ENCODE results near the gene RAP2B.

DNA sequence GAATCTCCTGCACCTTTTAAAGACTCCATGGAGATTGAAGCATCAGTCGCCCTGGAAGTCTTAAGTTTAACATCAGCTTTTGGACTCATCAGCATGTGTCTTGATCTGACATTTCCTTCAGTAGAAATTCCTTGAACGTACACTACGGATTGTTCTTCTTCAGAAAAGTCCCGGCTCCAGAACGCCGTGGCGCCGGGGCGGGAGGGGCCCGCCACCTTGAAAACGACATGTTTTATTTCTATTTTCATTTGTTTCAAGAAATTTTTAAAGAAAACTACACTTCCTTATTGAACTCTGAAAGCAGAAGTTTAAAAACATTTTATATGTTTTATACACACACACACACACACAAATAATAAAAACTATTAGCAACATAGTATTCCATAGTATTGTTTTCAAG, 32.6 kb upstream of the RAP2B start:
- no peak for TF ChIP-seq POLR2A (IDR thresholded peaks at IDR 0.05)
- TF ChIP-seq, protein P1, sequence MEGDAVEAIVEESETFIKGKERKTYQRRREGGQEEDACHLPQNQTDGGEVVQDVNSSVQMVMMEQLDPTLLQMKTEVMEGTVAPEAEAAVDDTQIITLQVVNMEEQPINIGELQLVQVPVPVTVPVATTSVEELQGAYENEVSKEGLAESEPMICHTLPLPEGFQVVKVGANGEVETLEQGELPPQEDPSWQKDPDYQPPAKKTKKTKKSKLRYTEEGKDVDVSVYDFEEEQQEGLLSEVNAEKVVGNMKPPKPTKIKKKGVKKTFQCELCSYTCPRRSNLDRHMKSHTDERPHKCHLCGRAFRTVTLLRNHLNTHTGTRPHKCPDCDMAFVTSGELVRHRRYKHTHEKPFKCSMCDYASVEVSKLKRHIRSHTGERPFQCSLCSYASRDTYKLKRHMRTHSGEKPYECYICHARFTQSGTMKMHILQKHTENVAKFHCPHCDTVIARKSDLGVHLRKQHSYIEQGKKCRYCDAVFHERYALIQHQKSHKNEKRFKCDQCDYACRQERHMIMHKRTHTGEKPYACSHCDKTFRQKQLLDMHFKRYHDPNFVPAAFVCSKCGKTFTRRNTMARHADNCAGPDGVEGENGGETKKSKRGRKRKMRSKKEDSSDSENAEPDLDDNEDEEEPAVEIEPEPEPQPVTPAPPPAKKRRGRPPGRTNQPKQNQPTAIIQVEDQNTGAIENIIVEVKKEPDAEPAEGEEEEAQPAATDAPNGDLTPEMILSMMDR (IDR thresholded peaks at IDR 0.05): no peak
